NCI-H526 (cell line): Measurements from ENCODE around the gene XKR7.

ENCODE experiments used
- DNase-seq, 2 experiments: peaks; one replicate each; lab custom pipeline; 2025; lab: John Stamatoyannopoulos, UW

XKR7 gene

GRCh38 chr20:31945319-31945718 lies 22.6 kb upstream of the XKR7 start:
- no peak for DNase-seq

- no peak for DNase-seq
These were observed 22.2 kb upstream of the XKR7 start for GRCh38 chr20:31945785-31946184.

GRCh38 chr20:31948008-31948407 lies 19.9 kb upstream of the XKR7 start:
- no peak for DNase-seq

GRCh38 chr20:31949877-31950646 lies 17.9 kb upstream of the XKR7 start:
- no peak for DNase-seq

GRCh38 chr20:31951203-31951529 lies 16.8 kb upstream of the XKR7 start:
- no peak for DNase-seq

- DNase-seq, result peak; percentile 91 to 99
These were observed 16.2 kb upstream of the XKR7 start, which contains the start of gene PDRG1 for GRCh38 chr20:31951530-31952453. Gene PDRG1, minus strand, starts transcription at chr20:31952046. Its CDS starts 85 bp downstream, at chr20:31951961.

- DNase-seq, result no peak
These were observed 14.3 kb upstream of the XKR7 start for GRCh38 chr20:31953556-31954148.

GRCh38 chr20:31954500-31954899 lies 13.5 kb upstream of the XKR7 start:
- DNase-seq, result no peak

GRCh38 chr20:31956556-31957526 lies 11.1 kb upstream of the XKR7 start:
- no peak for DNase-seq

GRCh38 chr20:31962761-31963160 lies 5.2 kb upstream of the XKR7 start:
- no peak for DNase-seq

- no peak for DNase-seq
These were observed 4.1 kb upstream of the XKR7 start for GRCh38 chr20:31963889-31964288.

GRCh38 chr20:31966991-31967655 lies 828 bp upstream of the XKR7 start:
- DNase-seq, result peak in 1 of 2 experiments; percentile 42

- DNase-seq, result peak; percentile 13 to 76
These were observed 558 bp downstream of the XKR7 start for GRCh38 chr20:31968291-31969126.

- peak in 1 of 2 experiments; percentile 18 for DNase-seq
These were observed 2.0 kb downstream of the XKR7 start for GRCh38 chr20:31969991-31970390.

- DNase-seq, result no peak
These were observed 4.6 kb downstream of the XKR7 start for GRCh38 chr20:31972471-31973021.

GRCh38 chr20:31974296-31974695 lies 6.3 kb downstream of the XKR7 start:
- no peak for DNase-seq

GRCh38 chr20:31974951-31975487 lies 7.1 kb downstream of the XKR7 start:
- DNase-seq, result peak; percentile 77 to 93

GRCh38 chr20:31975874-31976273 lies 7.9 kb downstream of the XKR7 start:
- no peak for DNase-seq

GRCh38 chr20:31977080-31977479 lies 9.1 kb downstream of the XKR7 start:
- no peak for DNase-seq
